MM.1S (cell line): ENCODE results near the gene RDH5.

Source experiments
- DNase-seq: peaks from one replicate; pipeline ENCODE4 v3.0.0-alpha.2; 2015
- H2AFZ ChIP-seq: fragments of 300-600 bp; sonication (generic); 2 replicates; pipeline ENCODE4 v1.6.0; 2016; ENCODE audit warnings: antibody characterized with exemption, low read length
- H3F3A ChIP-seq: fragments of 300-600 bp; sonication (generic); 2 replicates; pipeline ENCODE4 v1.6.1; 2016; ENCODE audit warnings: mild to moderate bottlenecking, antibody characterized with exemption, low read length, moderate library complexity, mixed read lengths; ENCODE audit not compliant: insufficient read depth
- H3K27ac ChIP-seq: fragments of 300-600 bp; sonication (generic); 2 replicates; pipeline ENCODE4 v1.5.1; 2016; ENCODE audit warnings: mild to moderate bottlenecking, low read length
- H3K27me3 ChIP-seq: fragments of 300-600 bp; sonication (generic); replicated peaks from 2 replicates; pipeline ENCODE4 v1.6.0; 2016; ENCODE audit warnings: low read length; ENCODE audit not compliant: insufficient read depth
- H3K36me3 ChIP-seq: fragments of 300-600 bp; sonication (generic); replicated peaks from 2 replicates; pipeline ENCODE4 v1.6.1; 2016; ENCODE audit warnings: mild to moderate bottlenecking, low read length, mixed read lengths; ENCODE audit not compliant: insufficient read depth
- H3K4me1 ChIP-seq: fragments of 300-600 bp; sonication (generic); 2 replicates; pipeline ENCODE4 v1.6.1; 2016; ENCODE audit warnings: low read length, mixed read lengths
- H3K4me2 ChIP-seq: fragments of 300-600 bp; sonication (generic); 2 replicates; pipeline ENCODE4 v1.6.0; 2016; ENCODE audit warnings: low read depth, low read length
- H3K4me3 ChIP-seq: fragments of 300-600 bp; sonication (generic); 2 replicates; pipeline ENCODE4 v1.5.1; 2016; ENCODE audit warnings: low read length, mixed read lengths
- H3K79me2 ChIP-seq: fragments of 300-600 bp; sonication (generic); 2 replicates; pipeline ENCODE4 v1.6.1; 2016; ENCODE audit warnings: mixed run types, low read length, mixed read lengths
- H3K9ac ChIP-seq: fragments of 300-600 bp; sonication (generic); 2 replicates; pipeline ENCODE4 v1.6.1; 2016; ENCODE audit warnings: low read length, mixed read lengths
- H3K9me2 ChIP-seq: fragments of 300-600 bp; sonication (generic); replicated peaks from 2 replicates; pipeline ENCODE4 v1.6.1; 2016; ENCODE audit warnings: mild to moderate bottlenecking, low read length, mixed read lengths; ENCODE audit not compliant: insufficient read depth
- H3K9me3 ChIP-seq: fragments of 300-600 bp; sonication (generic); replicated peaks from 2 replicates; pipeline ENCODE4 v1.6.1; 2016; ENCODE audit warnings: mild to moderate bottlenecking, low read length, mixed read lengths; ENCODE audit not compliant: insufficient read depth
- H4K20me1 ChIP-seq: fragments of 300-600 bp; sonication (generic); 2 replicates; pipeline ENCODE4 v1.6.1; 2016; ENCODE audit warnings: mild to moderate bottlenecking, low read length, moderate library complexity, mixed read lengths; ENCODE audit not compliant: insufficient read depth
- EZH2 ChIP-seq: fragments of 300-600 bp; sonication (generic); optimal IDR thresholded peaks from 2 replicates; pipeline ENCODE3; 2017; ENCODE audit warnings: low read depth, mild to moderate bottlenecking, antibody characterized with exemption, low read length, mixed read lengths
- EZH2phosphoT487 ChIP-seq: fragments of 300-600 bp; sonication (generic); IDR thresholded peaks from 2 replicates; pipeline ENCODE4 v1.6.1; 2018; ENCODE audit warnings: antibody characterized with exemption, low read length
- TF ChIP-seq, protein P1 (sequence below): fragments of 300-600 bp; sonication (generic); IDR thresholded peaks from 2 replicates; pipeline ENCODE4 v1.5.1; 2016; ENCODE audit warnings: antibody characterized with exemption, low read length, mixed read lengths

Gene RDH5

DNA sequence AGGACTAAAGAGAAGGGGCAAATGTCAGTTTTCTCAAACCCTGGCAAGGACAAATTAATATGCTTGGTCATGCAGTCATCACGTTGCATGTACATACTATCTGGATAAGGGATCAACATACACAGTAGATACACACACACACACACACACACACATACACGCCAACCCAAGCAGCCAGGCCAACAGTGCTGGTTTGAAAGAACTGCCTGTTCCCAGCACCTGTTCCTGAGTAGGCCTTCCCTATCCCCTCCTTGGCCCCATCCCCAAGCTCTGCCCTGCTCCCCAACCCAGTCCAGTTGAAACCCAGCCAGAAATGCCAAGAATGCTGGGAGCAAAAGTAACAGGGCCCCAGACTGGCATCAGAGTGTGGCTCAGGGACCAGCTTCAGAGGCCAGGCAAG, 16.9 kb upstream of the RDH5 start:
- no peak overlapping the region for H3K9ac ChIP-seq
- H3K9me2 ChIP-seq: no peaks in the 10 kb centered on the region
- no peak overlapping the region for H2AFZ ChIP-seq
- no peak overlapping the region for H3K4me3 ChIP-seq
- H3K4me2 ChIP-seq: no peak overlapping the region
- H3K27me3 ChIP-seq: peaks cover 12% of the 10 kb centered on the region; the same call in 1 of the 2 replicates
- H3K27ac ChIP-seq: no peak overlapping the region
- DNase-seq: no peak
- H3K36me3 ChIP-seq: no peaks in the 10 kb centered on the region
- no peaks in the 10 kb centered on the region for H3K4me1 ChIP-seq
- no peaks in the 10 kb centered on the region for H3F3A ChIP-seq
- no peaks in the 10 kb centered on the region for H3K79me2 ChIP-seq
- H4K20me1 ChIP-seq: no peaks in the 10 kb centered on the region
- no peak for TF ChIP-seq EZH2
- TF ChIP-seq, protein P1, sequence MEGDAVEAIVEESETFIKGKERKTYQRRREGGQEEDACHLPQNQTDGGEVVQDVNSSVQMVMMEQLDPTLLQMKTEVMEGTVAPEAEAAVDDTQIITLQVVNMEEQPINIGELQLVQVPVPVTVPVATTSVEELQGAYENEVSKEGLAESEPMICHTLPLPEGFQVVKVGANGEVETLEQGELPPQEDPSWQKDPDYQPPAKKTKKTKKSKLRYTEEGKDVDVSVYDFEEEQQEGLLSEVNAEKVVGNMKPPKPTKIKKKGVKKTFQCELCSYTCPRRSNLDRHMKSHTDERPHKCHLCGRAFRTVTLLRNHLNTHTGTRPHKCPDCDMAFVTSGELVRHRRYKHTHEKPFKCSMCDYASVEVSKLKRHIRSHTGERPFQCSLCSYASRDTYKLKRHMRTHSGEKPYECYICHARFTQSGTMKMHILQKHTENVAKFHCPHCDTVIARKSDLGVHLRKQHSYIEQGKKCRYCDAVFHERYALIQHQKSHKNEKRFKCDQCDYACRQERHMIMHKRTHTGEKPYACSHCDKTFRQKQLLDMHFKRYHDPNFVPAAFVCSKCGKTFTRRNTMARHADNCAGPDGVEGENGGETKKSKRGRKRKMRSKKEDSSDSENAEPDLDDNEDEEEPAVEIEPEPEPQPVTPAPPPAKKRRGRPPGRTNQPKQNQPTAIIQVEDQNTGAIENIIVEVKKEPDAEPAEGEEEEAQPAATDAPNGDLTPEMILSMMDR: no peak
- TF ChIP-seq EZH2phosphoT487: no peak
- no peaks in the 10 kb centered on the region for H3K9me3 ChIP-seq

- TF ChIP-seq EZH2phosphoT487 (no peak), EZH2 (no peak)
- TF ChIP-seq, protein P1: no peak
- H3K9ac ChIP-seq: no peak overlapping the region
- H4K20me1 ChIP-seq: no peaks in the 10 kb centered on the region
- peaks cover 20% of the 10 kb centered on the region for H3K27me3 ChIP-seq
- H3F3A ChIP-seq: no peaks in the 10 kb centered on the region
- no peaks in the 10 kb centered on the region for H3K36me3 ChIP-seq
- H3K4me3 ChIP-seq: no peak overlapping the region
- H3K9me3 ChIP-seq: no peaks in the 10 kb centered on the region
- no peak overlapping the region for H2AFZ ChIP-seq
- no peaks in the 10 kb centered on the region for H3K9me2 ChIP-seq
- no peaks in the 10 kb centered on the region for H3K79me2 ChIP-seq
- no peak overlapping the region for H3K27ac ChIP-seq
- no peak overlapping the region for H3K4me2 ChIP-seq
- peaks cover 5% of the 10 kb centered on the region; the same call in 1 of the 2 replicates for H3K4me1 ChIP-seq
- no peak for DNase-seq
Observed at GRCh38 chr12:55703901-55704761, 16.1 kb upstream of the RDH5 start.

GRCh38 chr12:55704824-55705718, 15.1 kb upstream of the RDH5 start:
- no peaks in the 10 kb centered on the region for H3K36me3 ChIP-seq
- no peaks in the 10 kb centered on the region for H4K20me1 ChIP-seq
- TF ChIP-seq EZH2phosphoT487 (no peak), EZH2 (no peak)
- TF ChIP-seq, protein P1: no peak
- no peaks in the 10 kb centered on the region for H3K9me2 ChIP-seq
- H2AFZ ChIP-seq: no peak overlapping the region
- H3K4me1 ChIP-seq: peaks cover 5% of the 10 kb centered on the region; the same call in 1 of the 2 replicates
- H3K4me2 ChIP-seq: no peak overlapping the region
- no peaks in the 10 kb centered on the region for H3F3A ChIP-seq
- no peaks in the 10 kb centered on the region for H3K79me2 ChIP-seq
- H3K9me3 ChIP-seq: no peaks in the 10 kb centered on the region
- H3K27ac ChIP-seq: no peak overlapping the region
- peaks cover 28% of the 10 kb centered on the region for H3K27me3 ChIP-seq
- H3K4me3 ChIP-seq: no peak overlapping the region
- no peak overlapping the region for H3K9ac ChIP-seq
- DNase-seq: no peak
